ENCODE data around the gene MED13.

MED13 gene

GRCh38 chr17:62052765-62053338 lies 12.2 kb downstream of the MED13 start:
- H3K4me3 ChIP-seq (ENCODE audit: low read length): no peak overlapping the region
- TF ChIP-seq ZNF274 (IDR thresholded peaks at IDR 0.05; ENCODE audit: low read depth, low read length): no peak

GRCh38 chr17:62051053-62051452 lies 14.0 kb downstream of the MED13 start:
- TF ChIP-seq ZNF274 (IDR thresholded peaks at IDR 0.05; ENCODE audit: low read depth, low read length): no peak
- H3K4me3 ChIP-seq (ENCODE audit: low read length): no peak overlapping the region

GRCh38 chr17:62049299-62049698 lies 15.8 kb downstream of the MED13 start:
- no peak for TF ChIP-seq ZNF274 (IDR thresholded peaks at IDR 0.05; ENCODE audit: low read depth, low read length)
- no peak overlapping the region for H3K4me3 ChIP-seq (ENCODE audit: low read length)

- TF ChIP-seq ZNF274 (IDR thresholded peaks at IDR 0.05; ENCODE audit: low read depth, low read length): no peak
- H3K4me3 ChIP-seq (ENCODE audit: low read length): no peak overlapping the region
These were observed 16.8 kb downstream of the MED13 start for GRCh38 chr17:62048262-62048661.

GRCh38 chr17:62045517-62045916 lies 19.6 kb downstream of the MED13 start:
- H3K4me3 ChIP-seq (ENCODE audit: low read length): no peak overlapping the region
- no peak for TF ChIP-seq ZNF274 (IDR thresholded peaks at IDR 0.05; ENCODE audit: low read depth, low read length)

- TF ChIP-seq ZNF274 (IDR thresholded peaks at IDR 0.05; ENCODE audit: low read depth, low read length): no peak
- H3K4me3 ChIP-seq (ENCODE audit: low read length): no peak overlapping the region
These were observed 20.0 kb downstream of the MED13 start for GRCh38 chr17:62045109-62045508.

- no peak for TF ChIP-seq ZNF274 (IDR thresholded peaks at IDR 0.05; ENCODE audit: low read depth, low read length)
- H3K4me3 ChIP-seq (ENCODE audit: low read length): no peak overlapping the region
These were observed 21.5 kb downstream of the MED13 start for GRCh38 chr17:62043602-62044001.

GRCh38 chr17:62043140-62043539 lies 21.9 kb downstream of the MED13 start:
- no peak overlapping the region for H3K4me3 ChIP-seq (ENCODE audit: low read length)
- no peak for TF ChIP-seq ZNF274 (IDR thresholded peaks at IDR 0.05; ENCODE audit: low read depth, low read length)

GRCh38 chr17:62038248-62038647 lies 26.8 kb downstream of the MED13 start:
- TF ChIP-seq ZNF274 (IDR thresholded peaks at IDR 0.05; ENCODE audit: low read depth, low read length): no peak

GRCh38 chr17:62033317-62033716 lies 31.8 kb downstream of the MED13 start:
- H3K4me3 ChIP-seq (ENCODE audit: low read length): no peak overlapping the region
- no peak for TF ChIP-seq ZNF274 (IDR thresholded peaks at IDR 0.05; ENCODE audit: low read depth, low read length)

More at GRCh38 chr17:62038248-62038647, 26.8 kb downstream of the MED13 start:
- no peak overlapping the region for H3K4me3 ChIP-seq (ENCODE audit: low read length)

GRCh38 chr17:62032480-62032879 lies 32.6 kb downstream of the MED13 start:
- no peak overlapping the region for H3K4me3 ChIP-seq (ENCODE audit: low read length)
- no peak for TF ChIP-seq ZNF274 (IDR thresholded peaks at IDR 0.05; ENCODE audit: low read depth, low read length)

- no peak overlapping the region for H3K4me3 ChIP-seq (ENCODE audit: low read length)
- TF ChIP-seq ZNF274 (IDR thresholded peaks at IDR 0.05; ENCODE audit: low read depth, low read length): no peak
These were observed 34.8 kb downstream of the MED13 start for GRCh38 chr17:62030264-62030663.

GRCh38 chr17:62024866-62025265 lies 40.2 kb downstream of the MED13 start:
- no peak for TF ChIP-seq ZNF274 (IDR thresholded peaks at IDR 0.05; ENCODE audit: low read depth, low read length)

GRCh38 chr17:62017912-62018311 lies 47.2 kb downstream of the MED13 start:
- no peak for TF ChIP-seq ZNF274 (IDR thresholded peaks at IDR 0.05; ENCODE audit: low read depth, low read length)
- H3K4me3 ChIP-seq (ENCODE audit: low read length): no peak overlapping the region

More at GRCh38 chr17:62024866-62025265, 40.2 kb downstream of the MED13 start:
- H3K4me3 ChIP-seq (ENCODE audit: low read length): no peak overlapping the region

GRCh38 chr17:62017496-62017895 lies 47.6 kb downstream of the MED13 start:
- no peak for TF ChIP-seq ZNF274 (IDR thresholded peaks at IDR 0.05; ENCODE audit: low read depth, low read length)
- no peak overlapping the region for H3K4me3 ChIP-seq (ENCODE audit: low read length)

- no peak overlapping the region for H3K4me3 ChIP-seq (ENCODE audit: low read length)
- TF ChIP-seq ZNF274 (IDR thresholded peaks at IDR 0.05; ENCODE audit: low read depth, low read length): no peak
These were observed 50.6 kb downstream of the MED13 start for GRCh38 chr17:62014526-62014925.

Data from GM08714 (cell line).